ENCODE results near the gene DNLZ.

- TF ChIP-seq, protein P1, sequence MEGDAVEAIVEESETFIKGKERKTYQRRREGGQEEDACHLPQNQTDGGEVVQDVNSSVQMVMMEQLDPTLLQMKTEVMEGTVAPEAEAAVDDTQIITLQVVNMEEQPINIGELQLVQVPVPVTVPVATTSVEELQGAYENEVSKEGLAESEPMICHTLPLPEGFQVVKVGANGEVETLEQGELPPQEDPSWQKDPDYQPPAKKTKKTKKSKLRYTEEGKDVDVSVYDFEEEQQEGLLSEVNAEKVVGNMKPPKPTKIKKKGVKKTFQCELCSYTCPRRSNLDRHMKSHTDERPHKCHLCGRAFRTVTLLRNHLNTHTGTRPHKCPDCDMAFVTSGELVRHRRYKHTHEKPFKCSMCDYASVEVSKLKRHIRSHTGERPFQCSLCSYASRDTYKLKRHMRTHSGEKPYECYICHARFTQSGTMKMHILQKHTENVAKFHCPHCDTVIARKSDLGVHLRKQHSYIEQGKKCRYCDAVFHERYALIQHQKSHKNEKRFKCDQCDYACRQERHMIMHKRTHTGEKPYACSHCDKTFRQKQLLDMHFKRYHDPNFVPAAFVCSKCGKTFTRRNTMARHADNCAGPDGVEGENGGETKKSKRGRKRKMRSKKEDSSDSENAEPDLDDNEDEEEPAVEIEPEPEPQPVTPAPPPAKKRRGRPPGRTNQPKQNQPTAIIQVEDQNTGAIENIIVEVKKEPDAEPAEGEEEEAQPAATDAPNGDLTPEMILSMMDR (IDR thresholded peaks at IDR 0.05): no peak
- TF ChIP-seq POLR2A (IDR thresholded peaks at IDR 0.05): no peak
Observed at GRCh38 chr9:136385015-136385414, 21.5 kb upstream of the DNLZ start.
